Tibial nerve (tissue), 4 donors: ENCODE data around the gene DOLPP1. TPM values are rescaled to one million over a fixed set of nuclear protein-coding genes. Genes with fewer than 3 reads are reported as not detected.

Experiments
- DNase-seq, 2 donors: peaks; one replicate each; pipeline ENCODE4 v3.0.0-alpha.2; 2019; ENCODE audit warnings: low spot score in 2 of 2
- H3K27ac ChIP-seq, 4 donors: fragments of 200-600 bp; sonication (generic) in 3 of 4; one replicate each; pipeline ENCODE4 v1.5.1; 2017 to 2019; ENCODE audit warnings: mild to moderate bottlenecking in 1 of 4
- H3K27me3 ChIP-seq, 2 donors: fragments of 200-600 bp; sonication (generic) in 1 of 2; one replicate each; pipeline versions ENCODE4 v1.5.1 to v1.6.0; 2017 to 2019
- H3K36me3 ChIP-seq, 3 donors: fragments of 200-600 bp; sonication (generic); one replicate each; pipeline ENCODE4 v1.5.1; 2018 to 2019
- H3K4me1 ChIP-seq, 4 donors: fragments of 200-600 bp; sonication (generic) in 3 of 4; one replicate each; pipeline ENCODE4 v1.5.1; 2017 to 2019
- H3K4me3 ChIP-seq, 4 donors: fragments of 200-600 bp; sonication (generic) in 3 of 4; one replicate each; pipeline ENCODE4 v1.5.1; 2017 to 2019; ENCODE audit warnings: mild to moderate bottlenecking in 1 of 4, moderate library complexity in 1 of 4
- H3K9me3 ChIP-seq, 4 donors: fragments of 200-600 bp; sonication (generic) in 3 of 4; one replicate each; pipeline ENCODE4 v1.5.1; 2017 to 2019
- CTCF ChIP-seq, 5 experiments: fragments of 200-600 bp in 3 of 5; fragments of 450-650 bp in 2 of 5; sonication (generic) in 3 of 5; IDR thresholded peaks; one replicate each; pipeline ENCODE4 v1.5.1; 2016 to 2019; ENCODE audit warnings: antibody characterized with exemption in 5 of 5, mild to moderate bottlenecking in 3 of 5, moderate library complexity in 2 of 5
- EP300 ChIP-seq, 2 donors: sonication (generic); formaldehyde crosslinking; IDR thresholded peaks; one replicate each; pipeline ENCODE4 v1.6.1; 2017; ENCODE audit warnings: antibody characterized with exemption in 2 of 2, mild to moderate bottlenecking in 1 of 2
- POLR2A ChIP-seq, 2 donors: fragments of 450-650 bp; IDR thresholded peaks; one replicate each; pipeline ENCODE4 v1.6.1; 2017; ENCODE audit warnings: antibody characterized with exemption in 2 of 2, mild to moderate bottlenecking in 2 of 2, moderate library complexity in 2 of 2
- WGBS, 2 donors: methylation state at CpG; one replicate each; pipeline ENCODE4 v1.1.5; 2018; 5-methylcytosine and 5-hydroxymethylcytosine counted together
- total RNA-seq, 4 donors: library from RNA; depleted of rRNA; stranded (reverse); fragments of >200 nt; gene quantifications; one replicate each; pipeline ENCODE4 v1.1.0, GENCODE V29; 2016

DOLPP1 gene
- total RNA-seq, 4 donors from 2014 or later, result 4.7 to 12.0 (median 6.7) TPM

GRCh38 chr9:129108805-129109536 is 28.1 kb downstream of the DOLPP1 start:
- H3K9me3 ChIP-seq, result no peaks in the 10 kb centered on the region
- H3K4me1 ChIP-seq, result peaks cover 0 to 42% (median 24%) of the 10 kb centered on the region in 4 donors
- TF ChIP-seq EP300 (IDR thresholded peaks at IDR 0.05) (no peak), CTCF (IDR thresholded peaks at IDR 0.05) (no peak), POLR2A (IDR thresholded peaks at IDR 0.05) (no peak)
- WGBS, 2 donors, result 70 to 76% methylated on average over 10 of the region's 10 CpGs
- peak overlapping the region in 1 of 4 donors; percentile 71 for H3K4me3 ChIP-seq
- peaks cover 0 to 37% (median 0%) of the 10 kb centered on the region in 3 donors for H3K36me3 ChIP-seq
- no peak for DNase-seq
- H3K27ac ChIP-seq, result peak overlapping the region in 3 of 4 donors; percentile 92 to 96 (median 93)
- no peaks in the 10 kb centered on the region for H3K27me3 ChIP-seq

GRCh38 chr9:129109537-129109903 is 28.6 kb downstream of the DOLPP1 start:
- 32 to 65% methylated on average over 7 of the region's 7 CpGs for WGBS, 2 donors
- peak; percentile 52 to 54 for DNase-seq
- no peaks in the 10 kb centered on the region for H3K27me3 ChIP-seq
- no peaks in the 10 kb centered on the region for H3K9me3 ChIP-seq
- H3K4me3 ChIP-seq, result peak overlapping the region in 3 of 4 donors; percentile 71 to 97 (median 93)
- H3K27ac ChIP-seq, result peak overlapping the region in 3 of 4 donors; percentile 92 to 96 (median 93)
- TF ChIP-seq EP300 (IDR thresholded peaks at IDR 0.05) (no peak), POLR2A (IDR thresholded peaks at IDR 0.05) (no peak), CTCF (IDR thresholded peaks at IDR 0.05) (no peak)
- H3K36me3 ChIP-seq, result peaks cover 0 to 33% (median 0%) of the 10 kb centered on the region in 3 donors
- peaks cover 0 to 48% (median 24%) of the 10 kb centered on the region in 4 donors for H3K4me1 ChIP-seq

GRCh38 chr9:129109952-129110739 is 29.2 kb downstream of the DOLPP1 start:
- peak overlapping the region; percentile 63 to 96 (median 92) for H3K27ac ChIP-seq
- H3K4me3 ChIP-seq, result peak overlapping the region; percentile 71 to 97 (median 88)
- peak in 1 of 2 donors; percentile 29 for DNase-seq

GRCh38 chr9:129110740-129111527 is 30.0 kb downstream of the DOLPP1 start, which contains the start of the genes CRAT and PTPA:
Gene CRAT, minus strand, starts transcription at chr9:129110793. Its CDS starts 284 bp downstream, at chr9:129110509.
Gene PTPA, plus strand, starts transcription at chr9:129111415. Its CDS starts 186 bp downstream, at chr9:129111601.
- Histone ChIP-seq H3K4me1 (peaks cover 0 to 50% (median 26%) of the 10 kb centered on the region in 4 donors), H3K36me3 (peaks cover 0 to 24% (median 0%) of the 10 kb centered on the region in 3 donors), H3K4me3 (peak within 1 kb of the TSS; percentile 71 to 97 (median 88)), H3K27ac (peak within 1 kb of the TSS; percentile 63 to 96 (median 92)), H3K9me3 (no peaks in the 10 kb centered on the region), H3K27me3 (no peaks in the 10 kb centered on the region)
- WGBS, 2 donors, result 0 to 2% methylated on average over 15 to 53 of the region's 77 CpGs
- peak; percentile 95 to 98 for DNase-seq
- peak; percentile 81 to 94 for TF ChIP-seq POLR2A (IDR thresholded peaks at IDR 0.05)
- peak in 2 of 5 experiments; percentile 42 to 46 for TF ChIP-seq CTCF (IDR thresholded peaks at IDR 0.05)
- TF ChIP-seq EP300 (IDR thresholded peaks at IDR 0.05), result peak in 1 of 2 donors; percentile 94

More at GRCh38 chr9:129109952-129110739, 29.2 kb downstream of the DOLPP1 start:
- no peaks in the 10 kb centered on the region for H3K9me3 ChIP-seq
- WGBS, 2 donors, result 2 to 20% methylated on average over 11 to 54 of the region's 64 CpGs
- H3K36me3 ChIP-seq, result peaks cover 0 to 32% (median 0%) of the 10 kb centered on the region in 3 donors
- H3K4me1 ChIP-seq, result peaks cover 0 to 50% (median 26%) of the 10 kb centered on the region in 4 donors
- no peaks in the 10 kb centered on the region for H3K27me3 ChIP-seq
- TF ChIP-seq POLR2A (IDR thresholded peaks at IDR 0.05) (no peak), CTCF (IDR thresholded peaks at IDR 0.05) (no peak), EP300 (IDR thresholded peaks at IDR 0.05) (no peak)
